AG04450 (cell line): ENCODE results near the gene CCDC85A. TPM values are rescaled to one million over a fixed set of nuclear protein-coding genes. Genes with fewer than 3 reads are reported as not detected.

ENCODE experiments used
- CTCF ChIA-PET: fragments of 300-600, 350-600 bp; formaldehyde crosslinking; extraction: SDS; loops from one replicate; lab custom pipeline; 2022; ENCODE audit warnings: antibody characterized with exemption, inconsistent platforms; lab: Charles Lee
- POLR2A ChIA-PET: fragments of 350-600 bp; formaldehyde crosslinking; extraction: SDS; loops from one replicate; lab custom pipeline; 2021; ENCODE audit warnings: antibody characterized with exemption, inconsistent platforms; lab: Yijun Ruan, JAX
- DNase-seq: peaks from one replicate; pipeline ENCODE4 v3.0.0-alpha.2; 2011; ENCODE audit warnings: low read depth, low spot score
- H3K27ac ChIP-seq: one replicate; pipeline ENCODE4 v1.5.1; 2012; ENCODE audit warnings: low read depth, low read length, control low read depth
- H3K27me3 ChIP-seq: one replicate; pipeline ENCODE4 v1.6.0; 2012; ENCODE audit warnings: low read length; ENCODE audit not compliant: control insufficient read depth, insufficient read depth
- H3K4me3 ChIP-seq: 2 replicates; pipeline ENCODE4 v1.5.1; 2011; ENCODE audit warnings: mild to moderate bottlenecking, low read depth, low read length, control low read depth
- H3K9me3 ChIP-seq: 2 replicates; pipeline ENCODE4 v1.5.1; 2012; ENCODE audit warnings: low read length; ENCODE audit not compliant: control insufficient read depth, insufficient read depth
- polyA plus RNA-seq: library from polyadenylated mRNA; depleted of rRNA; stranded (reverse); fragments of >200 nt; gene quantifications from 2 replicates; pipeline ENCODE4 v1.2.3, GENCODE V29; 2011
- TF ChIP-seq, protein P1 (sequence below): IDR thresholded peaks from 2 replicates; pipeline ENCODE4 v1.5.1; 2011; ENCODE audit warnings: low read depth, low read length, control low read depth, inconsistent platforms

Gene CCDC85A
- polyA plus RNA-seq, 1 experiment: not detected

DNA sequence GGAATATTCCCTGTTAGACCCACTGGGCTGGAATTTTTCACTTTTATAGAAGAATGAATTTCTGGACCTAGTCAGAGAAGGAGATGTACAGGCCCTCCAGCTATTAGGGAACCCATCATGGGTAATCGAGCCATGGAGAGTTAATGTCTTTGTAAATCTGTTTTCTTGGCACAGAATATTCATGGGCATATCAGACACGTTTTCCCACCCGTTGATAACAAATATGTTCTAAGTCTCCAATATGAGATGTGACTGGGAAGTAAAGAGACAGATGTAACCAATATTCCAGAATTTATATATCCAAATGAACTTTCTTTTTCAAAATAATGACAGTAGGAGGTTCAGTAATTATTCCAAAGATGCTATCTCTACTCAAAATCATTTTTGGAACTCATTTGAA is 38.7 kb downstream of the CCDC85A start:
- TF ChIP-seq, protein P1, sequence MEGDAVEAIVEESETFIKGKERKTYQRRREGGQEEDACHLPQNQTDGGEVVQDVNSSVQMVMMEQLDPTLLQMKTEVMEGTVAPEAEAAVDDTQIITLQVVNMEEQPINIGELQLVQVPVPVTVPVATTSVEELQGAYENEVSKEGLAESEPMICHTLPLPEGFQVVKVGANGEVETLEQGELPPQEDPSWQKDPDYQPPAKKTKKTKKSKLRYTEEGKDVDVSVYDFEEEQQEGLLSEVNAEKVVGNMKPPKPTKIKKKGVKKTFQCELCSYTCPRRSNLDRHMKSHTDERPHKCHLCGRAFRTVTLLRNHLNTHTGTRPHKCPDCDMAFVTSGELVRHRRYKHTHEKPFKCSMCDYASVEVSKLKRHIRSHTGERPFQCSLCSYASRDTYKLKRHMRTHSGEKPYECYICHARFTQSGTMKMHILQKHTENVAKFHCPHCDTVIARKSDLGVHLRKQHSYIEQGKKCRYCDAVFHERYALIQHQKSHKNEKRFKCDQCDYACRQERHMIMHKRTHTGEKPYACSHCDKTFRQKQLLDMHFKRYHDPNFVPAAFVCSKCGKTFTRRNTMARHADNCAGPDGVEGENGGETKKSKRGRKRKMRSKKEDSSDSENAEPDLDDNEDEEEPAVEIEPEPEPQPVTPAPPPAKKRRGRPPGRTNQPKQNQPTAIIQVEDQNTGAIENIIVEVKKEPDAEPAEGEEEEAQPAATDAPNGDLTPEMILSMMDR: no peak
- Histone ChIP-seq H3K27ac (no peak overlapping the region), H3K9me3 (no peaks in the 10 kb centered on the region), H3K4me3 (no peak overlapping the region), H3K27me3 (no peaks in the 10 kb centered on the region)
- ChIA-PET POLR2A (no interaction called here), CTCF (interaction anchor here (0.7 kb wide), 1 partner anchor 39 kb away, joined by 3 read pairs; the partner anchor contains the start of gene CCDC85A)
- DNase-seq: no peak

DNA sequence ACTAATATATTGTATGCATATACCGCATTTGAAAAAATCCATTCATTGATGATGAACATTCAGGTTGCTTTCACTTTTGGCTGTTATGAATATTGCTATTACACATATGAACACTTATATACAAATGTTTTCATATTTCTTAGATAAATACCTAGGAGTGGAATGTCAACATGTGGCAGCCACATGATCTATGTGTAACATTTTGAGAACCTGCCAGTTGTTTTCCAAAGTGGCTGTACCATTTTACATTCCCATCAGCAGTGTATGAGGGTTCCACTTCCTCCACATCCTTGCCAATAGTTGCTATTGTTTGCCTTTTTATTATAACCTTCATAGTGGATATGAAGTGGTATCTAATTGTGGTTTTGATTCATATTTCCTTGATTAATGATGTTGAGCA is 40.5 kb downstream of the CCDC85A start:
- ChIA-PET POLR2A (no interaction called here), CTCF (no interaction called here)
- Histone ChIP-seq H3K4me3 (no peak overlapping the region), H3K27ac (no peak overlapping the region), H3K9me3 (no peaks in the 10 kb centered on the region), H3K27me3 (no peaks in the 10 kb centered on the region)
- DNase-seq: no peak
- TF ChIP-seq, protein P1: no peak

DNA sequence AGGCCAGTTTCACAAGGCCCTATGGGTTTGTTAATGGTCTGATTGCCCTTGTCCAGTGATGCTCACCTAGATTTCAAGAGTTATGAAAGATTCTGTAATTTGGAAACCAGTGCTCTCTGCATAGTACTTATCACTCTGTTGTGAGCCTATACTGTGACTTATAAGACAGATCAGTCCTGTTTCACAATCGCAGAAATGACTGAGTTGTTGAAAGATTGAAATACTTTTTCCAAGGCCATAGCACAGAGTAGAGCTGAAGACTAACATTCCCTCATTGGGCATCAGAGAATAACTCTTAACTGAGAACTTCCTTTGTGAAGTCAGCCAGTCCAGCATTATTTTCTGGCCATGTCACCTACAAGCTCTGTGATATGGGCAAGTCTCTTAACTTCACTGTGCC is 44.0 kb downstream of the CCDC85A start:
- TF ChIP-seq, protein P1: no peak
- CTCF ChIA-PET: no interaction called here
- no peak for DNase-seq

DNA sequence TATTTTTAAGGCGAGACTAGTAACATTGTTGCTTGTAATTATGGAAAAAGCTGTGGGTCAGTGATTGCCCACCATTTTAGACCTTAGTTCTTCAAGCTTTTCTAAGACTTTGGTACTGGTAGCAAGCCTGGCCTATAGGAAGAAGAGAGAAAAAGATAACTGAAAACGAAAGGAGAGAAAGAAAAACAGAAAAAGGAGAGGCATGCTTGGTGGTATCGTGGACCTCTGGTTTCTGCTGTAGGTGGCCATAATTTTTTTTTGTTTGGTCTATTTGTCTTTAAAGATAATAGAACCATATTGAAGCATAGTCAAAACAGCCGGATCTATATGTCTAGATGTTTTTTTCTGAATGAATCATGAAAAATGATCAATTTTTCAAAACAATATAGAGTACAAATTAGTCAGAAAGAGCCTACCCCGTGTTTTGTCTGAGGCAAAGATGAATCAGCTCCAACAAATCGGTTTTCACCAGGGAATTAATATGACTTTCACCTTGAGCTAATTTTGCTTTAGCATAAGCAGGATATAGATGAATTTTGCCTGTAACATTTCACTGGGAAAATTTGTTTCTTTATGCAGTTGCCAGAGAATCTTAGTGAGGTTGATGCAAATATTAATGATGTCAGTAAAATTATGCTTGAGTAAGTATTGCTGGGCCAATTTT is 45.7 kb downstream of the CCDC85A start:
- no peaks in the 10 kb centered on the region for H3K27me3 ChIP-seq
- DNase-seq: no peak
- no peak overlapping the region for H3K27ac ChIP-seq
- no peaks in the 10 kb centered on the region; the same call in 1 of the 2 replicates for H3K9me3 ChIP-seq
- ChIA-PET CTCF (no interaction called here), POLR2A (no interaction called here)
- H3K4me3 ChIP-seq: no peak overlapping the region
- TF ChIP-seq, protein P1: no peak

More for the DNA sequence above, 44.0 kb downstream of the CCDC85A start:
- no peak overlapping the region for H3K27ac ChIP-seq
- POLR2A ChIA-PET: no interaction called here
- no peaks in the 10 kb centered on the region for H3K9me3 ChIP-seq
- no peak overlapping the region for H3K4me3 ChIP-seq
- H3K27me3 ChIP-seq: no peaks in the 10 kb centered on the region

DNA sequence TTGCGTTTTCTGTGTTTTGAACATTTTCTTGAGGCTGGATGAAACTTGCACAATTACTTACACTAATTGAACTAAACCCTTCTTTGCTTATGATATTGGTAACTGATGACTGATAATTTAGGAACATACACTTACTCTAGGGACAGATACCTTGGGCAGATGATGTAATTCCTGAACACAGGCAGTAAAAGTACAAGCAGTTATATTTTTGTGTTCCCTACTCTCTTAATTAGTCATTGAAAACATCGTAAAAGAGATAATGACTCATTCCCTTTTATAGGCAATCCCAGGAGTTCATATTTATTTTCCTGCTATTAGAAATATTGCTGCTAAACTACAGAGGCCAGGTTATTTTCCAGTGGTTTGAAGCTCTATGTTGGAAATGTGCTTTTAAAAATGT is 46.4 kb downstream of the CCDC85A start:
- TF ChIP-seq, protein P1: no peak
- Histone ChIP-seq H3K4me3 (no peak overlapping the region), H3K9me3 (no peaks in the 10 kb centered on the region; the same call in 1 of the 2 replicates), H3K27me3 (no peaks in the 10 kb centered on the region), H3K27ac (no peak overlapping the region)
- DNase-seq: no peak
- CTCF ChIA-PET: no interaction called here
- POLR2A ChIA-PET: no interaction called here
